GM10266 (cell line): Measurements from ENCODE around the gene ELMOD3.
"Not testable (repeated sequence)": the region's sequence is repeated elsewhere in the genome, so short reads cannot be mapped to it uniquely, and the experiment has no call there.

Experiments used
- DNase-seq: peaks from one replicate; pipeline ENCODE4 v3.0.0; 2012; ENCODE audit errors: extremely low spot score
- TF ChIP-seq, protein P1 (sequence below): IDR thresholded peaks from 2 replicates; pipeline ENCODE4 v1.5.1; 2012; ENCODE audit warnings: mild to moderate bottlenecking, low read depth; ENCODE audit not compliant: control insufficient read depth, insufficient read depth; ENCODE audit errors: missing control alignments

ELMOD3 gene

DNA sequence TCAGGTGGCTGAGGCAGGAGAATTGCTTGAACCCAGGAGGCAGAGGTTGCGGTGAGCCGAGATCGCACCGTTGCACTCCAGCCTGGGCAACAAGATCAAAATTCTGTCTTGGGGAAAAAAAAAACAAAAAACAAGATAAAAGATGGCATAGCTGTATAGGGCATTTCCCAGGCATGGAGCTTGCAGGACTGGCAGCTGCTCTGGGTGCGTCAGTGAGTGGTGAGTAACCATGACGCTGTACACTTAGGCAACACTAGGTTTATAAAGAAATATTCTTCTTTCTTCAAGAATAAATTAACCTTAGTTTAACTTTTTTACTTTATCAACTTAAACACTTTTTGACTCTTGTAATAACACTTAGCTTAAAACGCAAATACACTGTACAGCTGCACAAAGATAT is 42.2 kb upstream of the ELMOD3 start:
- TF ChIP-seq, protein P1, sequence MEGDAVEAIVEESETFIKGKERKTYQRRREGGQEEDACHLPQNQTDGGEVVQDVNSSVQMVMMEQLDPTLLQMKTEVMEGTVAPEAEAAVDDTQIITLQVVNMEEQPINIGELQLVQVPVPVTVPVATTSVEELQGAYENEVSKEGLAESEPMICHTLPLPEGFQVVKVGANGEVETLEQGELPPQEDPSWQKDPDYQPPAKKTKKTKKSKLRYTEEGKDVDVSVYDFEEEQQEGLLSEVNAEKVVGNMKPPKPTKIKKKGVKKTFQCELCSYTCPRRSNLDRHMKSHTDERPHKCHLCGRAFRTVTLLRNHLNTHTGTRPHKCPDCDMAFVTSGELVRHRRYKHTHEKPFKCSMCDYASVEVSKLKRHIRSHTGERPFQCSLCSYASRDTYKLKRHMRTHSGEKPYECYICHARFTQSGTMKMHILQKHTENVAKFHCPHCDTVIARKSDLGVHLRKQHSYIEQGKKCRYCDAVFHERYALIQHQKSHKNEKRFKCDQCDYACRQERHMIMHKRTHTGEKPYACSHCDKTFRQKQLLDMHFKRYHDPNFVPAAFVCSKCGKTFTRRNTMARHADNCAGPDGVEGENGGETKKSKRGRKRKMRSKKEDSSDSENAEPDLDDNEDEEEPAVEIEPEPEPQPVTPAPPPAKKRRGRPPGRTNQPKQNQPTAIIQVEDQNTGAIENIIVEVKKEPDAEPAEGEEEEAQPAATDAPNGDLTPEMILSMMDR = no peak
- no peak for DNase-seq

- no peak for DNase-seq
- TF ChIP-seq, protein P1 = no peak
Observed at GRCh38 chr2:85314884-85315242, 39.7 kb upstream of the ELMOD3 start.

DNA sequence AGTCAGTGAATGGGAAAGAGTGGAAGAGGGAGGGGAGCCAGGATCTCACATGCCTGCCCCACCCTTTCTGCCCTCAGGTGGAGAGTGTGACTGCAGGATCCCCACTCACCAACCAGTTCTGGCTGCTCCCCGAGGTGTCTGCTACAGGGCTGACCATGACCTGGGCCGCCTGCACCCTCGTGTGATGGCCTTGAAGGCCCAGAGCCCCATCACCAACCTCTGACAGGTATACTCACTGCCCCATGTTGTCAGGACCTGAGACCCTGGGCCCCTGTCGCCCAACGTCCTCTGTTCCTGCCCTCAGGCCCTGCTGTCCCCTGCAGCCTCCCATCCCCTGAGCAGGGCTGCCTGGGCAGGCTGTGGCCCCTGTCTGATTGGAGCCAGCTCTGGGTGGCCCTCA is 38.6 kb upstream of the ELMOD3 start:
- DNase-seq = not testable (repeated sequence)

DNA sequence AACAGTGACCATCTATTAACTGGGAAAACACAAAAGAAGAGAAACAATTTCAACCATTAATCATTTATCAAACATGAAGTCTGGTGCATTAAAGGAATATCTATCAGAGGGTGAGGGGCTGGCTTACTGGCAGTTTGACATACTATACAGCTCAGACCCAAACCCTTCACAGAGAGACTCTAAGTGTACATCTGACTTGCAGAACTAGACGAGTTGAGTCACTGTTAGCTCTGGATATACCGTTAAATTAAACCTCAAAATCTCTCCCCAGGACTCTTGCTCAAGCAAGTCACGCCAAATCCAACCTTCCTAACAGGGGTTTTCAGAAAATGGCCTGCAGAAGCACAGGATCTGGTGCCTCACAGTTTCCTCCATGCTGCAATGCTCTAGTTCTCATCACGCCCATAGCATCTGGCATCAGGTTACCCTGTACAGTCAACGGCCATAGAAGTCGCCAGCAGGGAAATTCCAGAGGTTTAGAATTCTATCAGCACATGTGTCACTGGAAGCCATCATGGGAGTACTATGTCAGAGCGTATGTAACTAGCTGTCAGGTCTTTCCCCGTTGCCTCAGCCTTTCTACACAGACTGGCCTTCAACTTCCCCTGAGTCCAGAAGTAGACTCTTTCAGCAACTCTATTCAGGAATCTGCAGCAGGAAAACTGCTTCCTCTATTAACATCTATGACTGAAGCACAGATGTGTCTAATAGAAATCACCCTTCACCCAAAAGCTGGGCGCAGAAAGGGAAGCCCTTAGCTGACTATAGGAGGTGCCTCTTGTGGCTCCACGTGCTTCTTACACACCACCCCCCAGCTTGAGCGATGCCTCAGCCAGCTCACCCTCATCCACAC is 36.1 kb upstream of the ELMOD3 start:
- DNase-seq = no peak

GRCh38 chr2:85319796-85320195 is 34.8 kb upstream of the ELMOD3 start:
- no peak for DNase-seq
- TF ChIP-seq, protein P1 = no peak

More for the DNA sequence above, 36.1 kb upstream of the ELMOD3 start:
- TF ChIP-seq, protein P1 = no peak

GRCh38 chr2:85323351-85323987 is 31.1 kb upstream of the ELMOD3 start:
- TF ChIP-seq, protein P1 = no peak
- DNase-seq = no peak

DNA sequence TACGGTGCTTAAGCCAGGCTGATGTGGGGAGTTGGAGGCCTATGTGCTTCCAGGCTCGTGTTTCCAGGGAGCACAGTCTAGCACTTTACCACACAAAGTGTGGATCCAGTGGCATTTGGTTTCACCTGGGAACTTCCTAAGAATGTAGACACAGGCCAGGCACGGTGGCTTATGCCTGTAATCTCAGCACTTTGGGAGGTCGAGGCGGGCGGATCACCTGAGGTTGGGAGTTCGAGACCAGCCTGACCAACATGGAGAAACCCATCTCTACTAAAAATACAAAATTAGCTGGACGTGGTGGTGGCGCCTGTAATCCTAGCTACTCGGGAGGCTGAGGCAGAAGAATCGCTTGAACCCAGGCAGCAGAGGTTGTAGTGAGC is 30.6 kb upstream of the ELMOD3 start:
- not testable (repeated sequence) for DNase-seq

GRCh38 chr2:85324639-85325465 is 29.7 kb upstream of the ELMOD3 start:
- no peak for DNase-seq
- TF ChIP-seq, protein P1 = no peak
